Measurements from ENCODE around the gene IL22.
"Not testable (repeated sequence)": the region's sequence is repeated elsewhere in the genome, so short reads cannot be mapped to it uniquely, and the experiment has no call there.

Gene IL22

GRCh38 chr12:68225576-68226476, 27.6 kb downstream of the IL22 start, which contains the start of gene IL26:
Gene IL26, minus strand, starts transcription at chr12:68225810. Its CDS starts 54 bp downstream, at chr12:68225756.
- peak; percentile 15 for DNase-seq

- DNase-seq: no peak
Measured at GRCh38 chr12:68224613-68225285, 28.7 kb downstream of the IL22 start.

- DNase-seq: peak; percentile 82
Measured at GRCh38 chr12:68223067-68223747, 30.2 kb downstream of the IL22 start.

GRCh38 chr12:68222326-68222725, 31.1 kb downstream of the IL22 start:
- no peak for DNase-seq

GRCh38 chr12:68221497-68221896, 31.9 kb downstream of the IL22 start:
- DNase-seq: no peak

- no peak for DNase-seq
Measured at GRCh38 chr12:68210875-68211274, 42.5 kb downstream of the IL22 start.

- DNase-seq: not testable (repeated sequence)
Measured at GRCh38 chr12:68209048-68209728, 44.2 kb downstream of the IL22 start.

GRCh38 chr12:68207276-68207675, 46.1 kb downstream of the IL22 start:
- no peak for DNase-seq

- DNase-seq: no peak
Measured at GRCh38 chr12:68206446-68206845, 47.0 kb downstream of the IL22 start.

- DNase-seq: peak; percentile 16
Measured at GRCh38 chr12:68203460-68203875, 49.9 kb downstream of the IL22 start.

- no peak for DNase-seq
Measured at GRCh38 chr12:68200854-68201253, 52.5 kb downstream of the IL22 start.

- DNase-seq: no peak
Measured at GRCh38 chr12:68199127-68199526, 54.3 kb downstream of the IL22 start.

- no peak for DNase-seq
Measured at GRCh38 chr12:68198507-68199086, 54.8 kb downstream of the IL22 start.

All from CD4-positive, alpha-beta T cell treated with Interleukin-12 subunit alpha and Interleukin-12 subunit beta, for 1 hour (primary cell).